ENCODE measurements around the gene RGS7BP.

RGS7BP gene

DNA sequence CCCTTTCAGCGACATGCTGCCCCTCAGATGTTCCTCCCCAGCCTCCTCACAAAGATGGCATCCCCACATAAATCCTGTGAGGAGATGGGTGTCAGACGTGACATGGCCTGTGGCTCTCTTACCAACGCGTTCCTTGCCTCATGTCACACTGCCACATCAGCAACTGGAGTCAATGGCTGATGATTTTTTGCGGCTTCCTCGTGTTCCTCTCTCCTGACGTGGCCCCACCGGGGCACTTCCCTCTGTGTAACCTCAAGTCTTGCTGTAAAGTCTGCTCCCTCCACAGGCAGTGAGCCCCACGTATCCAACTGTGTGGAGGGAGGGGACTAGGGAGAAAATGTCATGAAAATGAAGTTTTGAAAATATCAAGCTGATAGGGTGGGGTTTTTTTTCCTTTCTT, 131.3 kb downstream of the RGS7BP start:
- DNase-seq, result no peak

DNA sequence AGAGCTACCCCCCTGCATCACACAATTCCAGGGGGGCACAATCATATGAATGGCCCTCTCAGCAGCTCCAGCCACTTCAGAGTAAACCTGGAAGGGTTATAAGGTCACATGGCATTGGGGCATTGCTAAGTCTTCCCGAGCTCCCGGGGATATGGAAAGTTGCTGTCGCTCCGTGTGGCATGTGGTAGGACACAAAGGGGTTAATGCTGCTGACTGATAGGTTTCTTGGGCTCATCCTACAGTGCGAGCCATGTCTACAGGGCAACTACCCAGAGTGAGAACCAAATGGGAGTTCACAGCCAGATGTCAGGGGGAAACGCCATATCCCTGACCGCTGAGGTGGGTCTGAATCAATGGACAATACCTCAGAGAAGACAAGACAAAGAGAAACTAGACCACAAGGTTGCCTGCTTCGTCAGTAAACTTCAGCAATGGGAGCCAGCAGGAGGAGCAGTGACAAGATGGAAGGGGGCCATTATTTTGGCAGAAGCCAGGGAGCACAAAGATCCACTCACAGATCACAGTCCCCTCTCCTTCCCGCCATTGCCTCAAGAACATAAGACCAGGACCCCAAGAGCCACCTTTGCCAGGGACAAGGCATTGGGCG, 132.1 kb downstream of the RGS7BP start:
- no peak for DNase-seq

DNA sequence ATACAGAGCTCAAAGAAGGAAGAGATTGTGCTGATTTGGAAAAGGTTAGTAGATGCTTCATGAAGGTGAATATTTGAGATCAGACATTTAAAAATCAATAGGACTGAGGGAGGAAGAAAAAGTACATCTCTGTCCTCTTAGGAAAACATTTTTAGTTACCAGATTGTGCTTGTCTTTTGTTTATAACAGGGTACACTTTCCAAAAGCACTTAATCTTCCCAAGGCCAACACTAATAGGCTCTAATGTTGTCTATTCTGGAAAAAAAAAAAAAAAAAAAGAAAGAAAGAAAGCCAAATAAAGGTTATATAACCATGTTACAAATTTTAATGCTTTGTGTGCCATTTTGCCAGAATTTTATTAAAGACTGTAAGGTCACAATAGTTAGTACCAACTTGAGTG, 139.0 kb downstream of the RGS7BP start:
- DNase-seq, result no peak

DNA sequence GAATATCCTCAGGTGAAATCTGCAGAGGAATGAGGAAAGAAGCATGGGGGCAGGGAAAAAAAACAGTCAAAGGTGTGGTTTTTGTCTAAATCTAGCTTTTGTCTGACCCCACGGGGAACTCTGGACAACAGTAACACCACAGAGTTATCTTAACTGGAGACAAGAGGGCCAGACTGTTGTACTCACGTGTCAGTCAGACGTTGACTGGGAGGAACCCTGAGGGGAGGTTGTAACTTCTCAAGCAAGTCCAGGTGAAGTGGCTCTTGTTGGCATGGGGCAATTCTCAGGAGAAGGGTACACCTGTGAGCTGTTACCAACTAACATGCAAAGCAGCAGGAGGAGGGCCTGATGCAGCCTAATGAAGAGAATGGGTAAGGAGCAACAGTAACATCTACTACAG, 140.4 kb downstream of the RGS7BP start:
- no peak for DNase-seq

DNA sequence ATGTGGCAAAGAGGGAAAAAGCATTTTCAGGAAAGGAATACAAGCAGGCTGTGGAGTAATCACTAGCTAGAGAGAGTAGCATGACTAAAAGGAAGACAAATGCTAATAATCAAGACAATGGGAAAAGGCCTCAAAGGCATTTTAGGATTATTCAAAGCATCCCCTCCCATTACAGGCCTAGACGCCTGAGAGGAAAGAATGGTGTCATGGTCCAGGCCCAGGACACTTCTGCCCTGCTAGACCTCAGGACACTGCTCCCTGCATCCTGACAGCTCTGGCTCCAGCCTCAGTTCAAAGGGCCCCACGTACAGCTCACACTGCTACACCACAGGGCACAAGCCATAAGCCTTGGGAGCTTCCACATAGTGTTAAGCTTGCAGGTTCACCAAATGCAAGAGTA, 143.7 kb downstream of the RGS7BP start:
- no peak for DNase-seq

DNA sequence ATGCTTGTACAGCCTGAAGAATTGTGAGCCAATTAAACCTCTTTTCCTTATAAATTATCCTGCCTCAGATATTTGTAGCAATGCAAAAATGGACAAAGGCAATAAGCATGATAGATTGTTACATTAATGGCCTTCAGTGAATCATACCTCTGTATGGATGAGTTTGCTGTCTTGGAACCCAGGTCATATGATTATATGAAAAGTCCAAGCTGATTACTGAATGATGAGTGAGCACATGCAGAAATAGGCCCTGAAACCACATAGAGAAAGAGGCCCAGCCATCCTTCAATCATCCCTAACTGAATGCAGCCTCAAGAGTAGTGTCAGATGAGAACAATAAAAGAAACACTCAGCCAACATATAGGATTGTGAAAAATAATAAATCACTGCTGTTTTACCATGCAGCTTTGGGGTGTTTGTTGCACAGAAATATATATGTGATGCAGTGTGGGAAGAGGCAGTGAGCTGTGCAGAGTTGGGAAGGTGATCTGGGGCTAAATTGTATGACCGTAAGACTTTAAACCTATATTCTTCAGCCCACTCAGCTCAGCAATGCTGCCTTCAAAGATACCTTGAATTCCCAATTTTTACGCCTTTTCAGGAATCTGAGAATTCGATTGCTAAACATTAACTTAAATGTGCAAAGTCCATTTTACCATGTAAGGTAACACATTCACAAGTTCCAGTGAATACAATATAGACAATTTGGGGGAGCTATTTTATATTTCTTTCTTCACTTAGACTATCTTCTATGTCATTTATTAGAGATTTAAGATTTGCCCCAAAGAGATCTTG, 148.1 kb downstream of the RGS7BP start:
- no peak for DNase-seq

DNA sequence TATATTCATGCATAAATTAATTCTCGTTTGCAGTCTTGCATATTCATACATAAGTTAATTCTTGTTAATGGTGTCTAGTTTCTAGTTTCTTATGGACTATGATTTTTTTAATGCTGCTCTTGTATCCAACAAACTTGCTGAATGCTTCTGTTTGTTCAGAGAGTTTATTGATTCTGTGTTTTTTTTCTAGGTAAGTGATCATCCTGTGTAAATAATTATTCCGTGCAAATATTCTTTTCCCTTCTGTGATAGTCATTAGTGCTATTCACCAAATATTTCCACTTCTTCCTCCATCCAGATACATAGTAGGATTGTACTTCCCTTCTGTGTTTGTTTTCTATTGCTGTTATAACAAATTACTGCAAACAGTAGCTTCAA, 148.7 kb downstream of the RGS7BP start:
- no peak for DNase-seq

DNA sequence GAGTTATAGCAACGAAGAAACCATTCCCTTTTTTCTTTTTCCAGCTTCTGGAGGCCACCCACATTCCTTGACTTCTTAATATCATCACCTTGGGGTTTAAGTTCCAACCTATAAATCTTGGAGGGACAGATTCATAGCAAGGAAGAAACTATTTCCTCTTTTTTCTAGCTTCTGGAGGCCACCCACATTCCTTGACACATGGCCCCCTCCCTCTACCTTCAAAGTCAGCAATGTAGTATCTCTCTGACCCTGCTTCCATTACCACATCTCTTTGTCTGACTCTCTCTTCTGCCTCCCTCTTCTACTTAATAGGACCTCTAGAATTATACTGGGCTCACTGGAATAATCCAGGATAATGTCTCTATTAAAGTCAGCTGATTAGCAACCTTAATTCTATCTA, 149.8 kb downstream of the RGS7BP start:
- no peak for DNase-seq

DNA sequence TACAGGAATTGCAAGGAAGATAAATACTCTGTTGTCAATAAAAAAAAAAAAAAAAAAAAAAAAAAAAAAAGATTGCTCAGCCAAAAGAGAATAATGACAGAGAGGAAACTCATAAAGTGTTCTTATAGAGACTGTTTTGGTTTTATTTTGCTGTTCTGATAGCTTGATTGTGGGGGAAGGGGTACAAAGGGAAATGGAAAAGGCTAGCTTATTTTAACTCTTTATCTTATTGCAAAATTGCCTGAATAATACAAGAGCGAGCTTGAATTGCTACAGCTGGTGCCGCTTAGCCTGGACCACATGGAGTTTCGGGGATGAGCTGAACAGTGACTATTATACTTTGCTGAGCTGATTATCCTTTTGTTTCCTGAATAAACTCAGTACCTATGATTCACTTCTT, 153.5 kb downstream of the RGS7BP start:
- no peak for DNase-seq

Measured in NCI-H1694 treated with DMSO at 0.1 percent for 48 hours (cell line).